GM19023 (cell line): ENCODE data around the gene TIMP2.
"Not testable (repeated sequence)": the region's sequence is repeated elsewhere in the genome, so short reads cannot be mapped to it uniquely, and the experiment has no call there.

Experiments used
- ATAC-seq: cut with Tn5 transposase; IDR thresholded peaks from one replicate; pipeline ENCODE4 v1.9.1; 2021; ENCODE audit warnings: mild to moderate bottlenecking, moderate library complexity; ENCODE audit not compliant: unreplicated experiment

Gene TIMP2

DNA sequence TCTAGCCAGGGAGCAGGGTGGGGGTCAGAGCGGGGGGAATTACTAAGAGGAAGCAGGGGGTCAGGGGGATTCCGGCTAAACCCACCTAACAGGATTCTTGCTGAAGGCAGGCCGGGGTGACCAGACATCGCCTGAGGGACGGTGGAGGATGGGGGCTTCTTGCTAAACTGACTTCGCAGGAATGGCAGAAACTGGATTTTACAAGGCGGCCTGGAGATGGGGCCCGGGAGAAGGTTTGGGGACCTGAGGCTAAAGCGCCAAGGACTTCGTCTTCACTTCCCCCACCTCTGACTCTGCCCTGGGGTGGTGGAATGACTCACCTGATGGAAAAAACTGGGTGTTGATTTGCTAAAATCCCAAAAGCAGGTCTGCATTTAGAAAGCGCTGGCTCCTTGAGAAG is 31.1 kb upstream of the TIMP2 start:
- ATAC-seq: no peak

- no peak for ATAC-seq
Observed at GRCh38 chr17:78954684-78955083, 29.5 kb upstream of the TIMP2 start.

- no peak for ATAC-seq
Observed at GRCh38 chr17:78953356-78954350, 28.5 kb upstream of the TIMP2 start.

DNA sequence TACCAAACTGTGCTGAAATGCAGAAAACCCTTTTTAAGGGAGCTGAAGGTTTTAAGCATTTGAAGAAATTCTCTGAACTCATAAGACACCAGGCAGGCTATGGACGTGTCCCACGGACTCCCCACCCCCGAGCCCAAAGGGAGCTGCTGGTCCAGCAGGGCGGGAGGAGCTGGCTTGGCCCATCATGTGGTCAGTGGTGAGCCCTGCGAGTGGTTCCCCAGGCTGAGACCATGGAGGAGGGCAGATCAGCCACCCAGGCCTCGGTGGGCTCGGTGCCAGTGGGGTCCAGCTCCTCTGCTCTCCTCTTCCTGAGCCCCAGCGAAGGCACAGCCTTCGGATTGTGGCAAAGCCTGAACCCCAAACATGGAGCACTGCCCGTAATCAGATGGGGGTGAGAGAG is 27.5 kb upstream of the TIMP2 start:
- ATAC-seq: no peak

DNA sequence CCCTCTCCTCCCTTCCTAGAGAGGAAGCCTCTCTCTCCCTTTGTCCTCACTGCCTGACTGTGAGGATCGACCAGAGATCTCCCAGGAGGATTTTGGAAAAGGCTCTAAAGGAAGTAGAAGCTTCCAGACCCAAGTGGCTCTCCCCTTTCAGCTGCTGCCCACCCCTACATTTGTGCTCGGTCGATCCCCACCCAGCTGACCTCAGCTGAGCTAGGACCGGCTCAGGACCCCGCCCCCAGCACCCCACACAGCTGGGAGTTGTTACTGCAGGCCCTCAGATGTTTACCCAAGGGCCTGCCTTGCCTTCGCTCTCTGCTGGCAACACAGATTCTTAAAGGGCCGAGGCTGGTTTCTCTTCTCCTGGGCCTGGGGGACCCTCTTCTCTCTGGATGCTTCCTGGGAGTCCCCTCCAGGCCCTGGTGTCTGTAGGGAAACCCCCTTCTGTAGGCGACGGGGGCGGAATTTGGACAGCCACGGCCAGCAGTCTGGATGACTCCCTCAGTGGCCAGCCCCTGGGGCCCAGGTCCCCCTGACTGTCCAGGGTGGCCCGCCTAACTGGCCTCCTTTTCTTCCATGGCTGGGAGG is 26.9 kb upstream of the TIMP2 start:
- no peak for ATAC-seq

DNA sequence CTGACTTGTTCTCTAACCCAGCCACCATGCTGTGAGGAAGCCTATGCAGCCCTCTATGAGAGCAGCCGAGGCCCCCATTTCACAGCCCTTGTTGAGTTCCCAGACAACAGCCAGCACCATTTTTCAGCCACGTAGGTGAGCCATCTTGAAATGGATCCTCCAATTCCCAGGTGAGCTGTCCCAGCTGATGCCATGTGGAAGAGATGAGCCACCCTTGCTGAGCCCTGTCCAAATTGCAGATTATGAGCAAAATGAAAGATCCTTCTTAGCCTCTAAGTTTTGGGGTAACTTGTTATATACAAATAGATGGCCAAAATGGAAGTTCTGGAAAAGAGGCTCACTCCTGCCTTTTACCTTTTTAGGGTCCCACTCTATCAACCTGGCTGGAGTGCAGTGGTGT is 25.7 kb upstream of the TIMP2 start:
- ATAC-seq: no peak

- ATAC-seq: no peak
Observed at GRCh38 chr17:78947235-78948149, 22.3 kb upstream of the TIMP2 start.

- ATAC-seq: no peak
Observed at GRCh38 chr17:78946631-78947030, 21.4 kb upstream of the TIMP2 start.

DNA sequence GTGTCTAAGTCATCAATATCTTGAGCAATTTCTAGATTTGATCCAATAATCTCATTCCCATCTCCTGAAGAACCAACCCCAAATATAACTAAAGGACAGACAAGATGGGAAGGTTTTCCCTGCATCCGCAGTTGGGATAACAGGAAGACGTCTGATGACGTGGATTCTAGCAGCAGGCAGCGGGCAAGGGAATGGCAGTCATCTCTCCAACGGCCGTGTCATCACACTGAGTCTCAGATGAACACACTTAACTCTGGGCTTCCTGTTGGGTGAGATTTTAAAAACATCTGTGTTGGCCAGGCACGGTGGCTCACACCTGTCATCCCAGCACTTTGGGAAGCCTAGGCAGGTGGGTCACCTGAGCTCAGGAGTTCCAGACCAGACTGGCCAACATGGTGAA is 20.9 kb upstream of the TIMP2 start:
- ATAC-seq: no peak

GRCh38 chr17:78945455-78945854 is 20.3 kb upstream of the TIMP2 start:
- ATAC-seq: not testable (repeated sequence)

- ATAC-seq: no peak
Observed at GRCh38 chr17:78944956-78945355, 19.8 kb upstream of the TIMP2 start.

DNA sequence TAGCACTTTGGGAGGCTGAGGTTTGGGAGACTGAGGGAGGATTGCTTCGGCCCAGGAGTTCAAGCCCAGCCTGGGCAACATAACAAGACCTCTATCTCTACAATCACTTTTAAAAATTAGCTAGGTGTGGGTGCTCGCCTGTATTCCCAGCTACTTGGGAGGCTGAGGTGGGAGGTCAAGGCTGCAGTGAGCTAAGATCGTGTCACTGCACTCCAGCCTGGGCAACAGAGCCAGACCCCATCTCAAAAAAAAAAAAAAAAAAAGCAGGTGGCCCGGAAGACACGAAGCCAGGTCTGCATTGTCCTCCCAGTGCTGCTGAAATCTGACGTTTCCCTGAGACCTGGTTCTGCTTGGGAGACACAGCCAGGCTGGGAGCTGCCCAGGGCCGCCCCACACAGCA is 18.8 kb upstream of the TIMP2 start:
- no peak for ATAC-seq

- ATAC-seq: no peak
Observed at GRCh38 chr17:78940708-78941107, 15.5 kb upstream of the TIMP2 start.

- no peak for ATAC-seq
Observed at GRCh38 chr17:78940258-78940657, 15.1 kb upstream of the TIMP2 start.

DNA sequence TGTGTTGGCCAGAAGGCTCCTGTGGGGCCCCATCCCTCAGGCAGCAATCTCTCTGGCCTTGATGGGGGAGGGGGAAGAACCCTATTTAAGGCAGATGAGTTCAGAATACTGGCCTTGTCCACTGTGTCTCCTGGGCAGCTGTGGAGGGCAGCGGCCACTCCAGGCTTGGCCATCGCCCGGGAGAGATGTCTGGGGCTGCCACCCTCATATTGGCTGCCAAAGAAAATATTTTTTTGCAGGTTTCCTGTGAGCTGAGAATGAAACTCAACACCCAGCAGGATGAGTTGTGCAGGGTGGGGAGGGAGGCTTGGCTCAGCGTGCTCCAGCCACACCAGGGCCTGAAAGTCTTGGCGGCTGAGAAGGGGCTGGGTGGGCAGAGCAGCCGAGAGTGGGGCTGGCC is 14.4 kb upstream of the TIMP2 start:
- no peak for ATAC-seq

GRCh38 chr17:78937561-78937960 is 12.4 kb upstream of the TIMP2 start:
- ATAC-seq: no peak

DNA sequence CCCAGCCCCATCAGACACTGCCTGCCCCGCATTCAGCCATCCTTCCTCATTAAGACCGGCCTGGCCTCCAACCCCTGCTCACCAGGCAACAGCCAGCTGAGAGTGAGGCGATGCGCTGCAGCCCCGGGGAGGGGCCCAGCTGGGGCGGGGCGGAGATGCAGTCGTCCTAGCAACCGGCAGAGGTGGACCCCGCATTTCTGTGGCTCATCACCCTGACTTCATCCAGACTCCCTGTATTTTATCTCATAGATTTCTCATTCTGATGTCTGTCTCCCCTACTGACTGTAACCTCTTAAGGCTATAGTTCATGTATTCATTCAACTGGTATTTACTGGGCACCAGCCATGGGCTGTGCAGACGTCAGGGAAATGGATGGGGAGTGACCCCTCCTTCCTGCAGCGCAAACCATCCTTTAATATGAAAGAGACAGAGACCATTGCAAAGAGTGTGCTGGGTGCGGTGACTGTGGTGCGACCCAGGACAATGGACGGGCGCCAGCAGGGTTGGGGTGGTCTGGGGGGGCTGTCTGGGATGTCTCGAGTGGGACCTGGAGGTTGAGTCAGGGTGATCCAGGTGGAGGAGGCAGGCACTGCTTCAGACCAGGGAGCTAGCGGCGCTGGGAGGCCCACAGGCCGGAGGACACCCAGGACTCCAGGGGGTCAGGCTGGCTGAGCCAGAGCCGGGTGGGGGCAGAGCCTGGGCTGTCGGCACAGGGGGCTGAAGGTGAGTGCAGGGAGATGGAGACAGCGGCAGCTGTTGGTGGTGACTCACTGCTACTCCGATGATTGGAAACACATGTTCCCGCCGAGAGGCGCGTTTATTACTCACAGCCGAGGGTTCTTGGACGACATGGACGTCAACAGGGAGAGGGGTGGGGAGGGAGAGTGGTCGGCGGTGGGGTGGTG is 10.5 kb upstream of the TIMP2 start:
- no peak for ATAC-seq

DNA sequence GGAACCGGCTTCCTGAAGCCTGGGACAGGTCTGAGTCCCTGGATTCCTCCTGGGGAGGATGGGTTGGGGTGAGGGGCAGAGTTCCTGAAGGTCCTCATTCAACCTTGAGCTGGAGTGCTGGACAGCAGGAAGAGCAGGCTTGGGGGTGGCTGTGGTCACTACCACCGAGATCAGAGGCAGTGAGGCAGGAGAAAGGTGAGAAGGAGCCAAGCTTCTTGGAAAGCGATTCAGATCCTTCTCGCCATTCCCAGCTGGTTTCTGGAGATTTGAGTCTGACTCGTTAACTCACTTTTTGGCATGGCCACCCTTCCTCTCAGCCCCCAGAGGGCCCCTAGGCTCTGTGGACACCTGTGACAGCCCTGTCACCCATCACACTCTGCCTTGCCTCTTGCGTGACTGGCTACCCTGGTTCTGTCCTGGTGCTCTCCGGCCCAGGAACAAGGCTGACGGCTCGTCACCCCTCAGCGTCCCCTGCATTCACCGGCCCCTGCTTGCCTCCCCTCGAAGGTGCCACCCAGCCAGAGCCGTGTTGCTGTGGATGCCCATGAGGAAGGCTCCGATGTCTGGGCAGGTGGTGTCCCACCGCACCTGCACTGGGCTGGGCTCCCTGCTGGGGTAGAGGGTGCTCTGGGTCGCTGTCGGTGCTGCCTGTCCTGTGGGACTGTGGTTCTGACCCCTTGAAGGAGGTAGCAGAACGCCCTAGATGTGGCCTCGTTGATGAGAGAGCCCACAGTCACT is 9.7 kb upstream of the TIMP2 start:
- no peak for ATAC-seq

GRCh38 chr17:78933959-78934568 is 8.9 kb upstream of the TIMP2 start:
- no peak for ATAC-seq
